ENCODE results near the gene UBE2E3. TPM values are rescaled to one million over a fixed set of nuclear protein-coding genes. Genes with fewer than 3 reads are reported as not detected.
A peak's percentile ranks its signal among the peaks of the same experiment; 100 is the strongest.
"Not testable (repeated sequence)": the region's sequence is repeated elsewhere in the genome, so short reads cannot be mapped to it uniquely, and the experiment has no call there.

The UBE2E3 gene
- total RNA-seq, 2 donors from 2014 or later = 94.0 to 155 TPM

GRCh38 chr2:181077128-181077709 lies 96.8 kb downstream of the UBE2E3 start:
- H3K4me1 ChIP-seq (replicated peaks) = no peaks in the 10 kb centered on the region
- no peak overlapping the region for H3K4me3 ChIP-seq
- H3K27ac ChIP-seq = no peak overlapping the region
- no peaks in the 10 kb centered on the region for H3K27me3 ChIP-seq (replicated peaks; ENCODE audit: insufficient read depth)
- no peaks in the 10 kb centered on the region for H3K9me3 ChIP-seq
- intact Hi-C loops (cut with DNase I) = no loop called here
- peak; percentile 10 for TF ChIP-seq POLR2AphosphoS5 (IDR thresholded peaks at IDR 0.05)
- TF ChIP-seq POLR2A (IDR thresholded peaks at IDR 0.05) = no peak
- TF ChIP-seq CTCF (IDR thresholded peaks at IDR 0.05) = peak in 3 of 4 experiments; percentile 42 to 71 (median 58)
- H3K36me3 ChIP-seq = no peaks in the 10 kb centered on the region
- 64% methylated on average over 4 of the region's 4 CpGs for WGBS
- DNase-seq (ENCODE audit: low spot score) = no peak

GRCh38 chr2:181083140-181083539 lies 102.7 kb downstream of the UBE2E3 start:
- WGBS = 94% methylated on average over 2 of the region's 2 CpGs
- intact Hi-C loops (cut with DNase I) = no loop called here
- DNase-seq (ENCODE audit: low spot score) = no peak
- H3K27me3 ChIP-seq (replicated peaks; ENCODE audit: insufficient read depth) = no peaks in the 10 kb centered on the region
- H3K27ac ChIP-seq = no peak overlapping the region
- H3K9me3 ChIP-seq = no peaks in the 10 kb centered on the region
- no peaks in the 10 kb centered on the region for H3K4me1 ChIP-seq (replicated peaks)
- no peak overlapping the region for H3K4me3 ChIP-seq
- TF ChIP-seq POLR2AphosphoS5 (IDR thresholded peaks at IDR 0.05) (no peak), POLR2A (IDR thresholded peaks at IDR 0.05) (no peak), CTCF (IDR thresholded peaks at IDR 0.05) (no peak)
- H3K36me3 ChIP-seq = no peaks in the 10 kb centered on the region

GRCh38 chr2:181085734-181086133 lies 105.3 kb downstream of the UBE2E3 start:
- no peak for DNase-seq (ENCODE audit: low spot score)
- Histone ChIP-seq H3K27me3 (replicated peaks; ENCODE audit: insufficient read depth) (no peaks in the 10 kb centered on the region), H3K36me3 (no peaks in the 10 kb centered on the region), H3K4me3 (no peak overlapping the region), H3K9me3 (no peaks in the 10 kb centered on the region), H3K27ac (no peak overlapping the region), H3K4me1 (replicated peaks) (no peaks in the 10 kb centered on the region)
- 91% methylated on average over 1 of the region's 1 CpG for WGBS
- no peak for TF ChIP-seq CTCF (IDR thresholded peaks at IDR 0.05)
- no peak for TF ChIP-seq POLR2A (IDR thresholded peaks at IDR 0.05)
- TF ChIP-seq POLR2AphosphoS5 (IDR thresholded peaks at IDR 0.05) = no peak
- intact Hi-C loops (cut with DNase I) = no loop called here

DNA sequence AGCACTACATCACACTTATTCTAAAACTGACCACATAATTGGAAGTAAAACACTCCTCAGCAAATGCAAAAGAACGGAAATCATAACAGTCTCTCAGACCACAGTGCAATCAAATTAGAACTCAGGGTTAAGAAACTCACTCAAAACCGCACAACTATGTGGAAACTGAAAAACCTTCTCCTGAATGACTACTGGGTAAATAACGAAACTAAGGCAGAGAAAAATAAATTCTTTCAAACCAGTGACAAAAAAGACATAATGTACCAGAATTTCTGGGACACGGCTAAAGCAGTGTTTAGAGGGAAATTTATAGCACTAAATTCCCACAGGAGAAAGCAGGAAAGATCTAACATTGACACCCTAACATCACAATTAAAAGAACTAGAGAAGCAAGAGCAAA lies 111.5 kb downstream of the UBE2E3 start:
- H3K4me1 ChIP-seq (replicated peaks); H3K9me3 ChIP-seq; DNase-seq (ENCODE audit: low spot score); H3K27me3 ChIP-seq (replicated peaks; ENCODE audit: insufficient read depth); H3K27ac ChIP-seq; H3K4me3 ChIP-seq; intact Hi-C loops (cut with DNase I); H3K36me3 ChIP-seq: not testable (repeated sequence)
- whole genome bisulfite sequencing = 93% methylated on average over 4 of the region's 4 CpGs

DNA sequence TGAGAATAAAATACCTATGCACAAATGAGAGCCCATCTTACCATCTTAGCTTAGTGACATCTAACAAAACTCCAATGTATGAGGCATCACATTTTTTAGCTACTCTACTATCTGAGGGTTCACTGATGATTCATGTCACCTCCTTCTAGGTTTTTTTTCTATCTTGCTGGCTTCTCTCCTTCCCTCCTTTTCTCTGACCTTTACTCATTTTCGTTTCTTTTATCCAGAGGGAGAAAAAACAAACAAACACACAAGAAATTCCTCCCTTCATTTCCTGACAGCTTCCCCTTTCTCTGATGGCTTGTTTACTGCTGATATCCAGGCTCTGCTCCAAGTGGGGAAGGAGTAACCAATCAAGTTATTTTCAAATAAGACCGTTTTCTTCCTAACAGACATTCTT lies 115.1 kb downstream of the UBE2E3 start:
- WGBS = 15% methylated on average over 2 of the region's 2 CpGs

More for the DNA sequence above, 115.1 kb downstream of the UBE2E3 start:
- no peaks in the 10 kb centered on the region for H3K4me1 ChIP-seq (replicated peaks)
- intact Hi-C loops (cut with DNase I) = no loop called here
- no peaks in the 10 kb centered on the region for H3K27me3 ChIP-seq (replicated peaks; ENCODE audit: insufficient read depth)
- H3K36me3 ChIP-seq = no peaks in the 10 kb centered on the region
- DNase-seq (ENCODE audit: low spot score) = no peak
- no peaks in the 10 kb centered on the region for H3K9me3 ChIP-seq
- no peak overlapping the region for H3K27ac ChIP-seq
- TF ChIP-seq POLR2A (IDR thresholded peaks at IDR 0.05) (no peak), CTCF (IDR thresholded peaks at IDR 0.05) (no peak), POLR2AphosphoS5 (IDR thresholded peaks at IDR 0.05) (no peak)
- H3K4me3 ChIP-seq = no peak overlapping the region

All from prostate gland (tissue), 2 donors.